ENCODE measurements around the gene TMEM217. TPM values are rescaled to one million over a fixed set of nuclear protein-coding genes. Genes with fewer than 3 reads are reported as not detected.
"Not testable (repeated sequence)": the region's sequence is repeated elsewhere in the genome, so short reads cannot be mapped to it uniquely, and the experiment has no call there.

TMEM217 gene
- polyA plus RNA-seq (ENCODE audit: insufficient read length in 4 of 4) = 1 to 10 TPM; 1.3 to 1.6 (median 1.4) TPM

GRCh38 chr6:37257634-37258404 lies at the start of gene TMEM217, which contains the start of gene TBC1D22B:
Gene TMEM217, minus strand, starts transcription at chr6:37258144. Its CDS starts 39,114 bp downstream, at chr6:37219030.
Gene TBC1D22B, plus strand, starts transcription at chr6:37257772. Its CDS starts 146 bp downstream, at chr6:37257918.
- peak; percentile 81 to 90 (median 86) for DNase-seq (ENCODE audit: low read depth in 4 of 4, low spot score in 3 of 4)

DNA sequence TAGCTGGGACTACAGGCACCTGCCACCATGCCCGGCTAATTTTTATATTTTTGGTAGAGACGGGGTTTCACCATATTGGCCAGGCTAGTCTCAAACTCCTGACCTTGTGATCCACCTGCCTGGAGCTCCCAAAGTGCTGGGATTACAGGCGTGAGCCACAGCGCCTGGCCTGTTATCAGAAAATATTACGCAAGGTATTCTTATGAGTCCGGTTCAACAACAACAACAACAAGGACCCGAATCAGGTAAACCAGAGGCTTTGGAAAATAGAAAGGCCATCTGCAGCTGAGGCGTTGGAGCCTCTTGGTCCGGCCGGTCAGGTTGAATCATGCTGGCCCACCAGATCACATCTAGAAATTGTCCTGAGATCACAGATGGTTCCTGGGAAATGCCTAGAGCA lies 49.5 kb upstream of the TMEM217 start:
- not testable (repeated sequence) for DNase-seq (ENCODE audit: low read depth in 4 of 4, low spot score in 3 of 4)

DNA sequence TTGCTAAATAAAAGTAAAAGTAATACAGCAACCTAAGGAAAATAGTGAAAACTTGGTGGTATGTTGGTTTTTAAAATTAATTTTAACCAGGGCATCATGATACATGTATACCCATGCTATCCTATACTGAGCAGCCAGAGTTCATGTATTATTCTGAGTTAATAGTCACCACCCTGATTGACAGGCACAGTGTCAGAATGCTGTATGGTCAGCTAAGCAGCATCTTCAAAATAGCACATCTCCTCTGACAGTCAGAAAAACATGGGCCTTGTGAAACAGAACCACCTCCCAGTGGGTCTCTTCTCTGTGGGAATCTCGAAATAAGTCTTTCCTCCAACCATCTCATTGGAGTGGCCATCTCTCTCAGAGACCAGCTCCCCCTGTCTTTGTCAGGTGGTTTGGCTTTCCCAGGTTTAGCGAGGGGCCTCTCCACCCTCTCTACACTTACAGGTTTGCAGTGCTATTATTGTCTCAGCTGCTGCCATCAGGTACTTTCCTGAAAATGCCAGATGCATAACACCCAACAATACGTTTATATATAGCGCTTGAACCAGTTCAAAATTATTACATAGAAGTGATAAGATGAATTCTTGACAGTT lies 48.8 kb upstream of the TMEM217 start:
- DNase-seq (ENCODE audit: low read depth in 4 of 4, low spot score in 3 of 4) = no peak

DNA sequence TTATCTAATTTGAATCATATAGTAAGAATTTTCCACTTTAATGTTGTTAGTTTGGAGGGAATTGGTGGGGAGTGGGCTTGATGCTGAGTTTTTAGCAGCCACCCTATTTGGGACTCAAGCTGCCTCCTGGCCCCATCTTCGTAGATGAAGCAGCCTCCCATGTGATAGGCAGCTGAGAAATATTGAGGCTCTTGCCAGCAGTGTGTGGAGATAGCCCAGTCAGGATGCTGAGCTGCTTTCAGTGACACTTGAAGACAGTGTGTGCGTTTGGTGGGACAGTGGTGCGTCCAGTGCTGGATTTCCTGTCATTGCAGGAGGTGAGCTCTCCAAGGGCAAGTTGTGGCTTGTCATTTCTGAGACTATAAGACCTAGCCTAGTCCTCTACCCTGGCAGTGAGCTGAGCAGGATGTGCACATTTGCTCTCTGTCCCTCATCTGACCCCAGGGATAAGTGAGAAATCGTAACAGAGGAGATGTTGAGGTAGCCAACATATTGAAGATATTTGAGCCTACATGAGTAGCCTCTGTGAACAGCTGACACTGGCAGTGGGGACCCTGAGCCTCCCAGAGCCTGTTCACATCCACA lies 48.0 kb upstream of the TMEM217 start:
- no peak for DNase-seq (ENCODE audit: low read depth in 4 of 4, low spot score in 3 of 4)

DNA sequence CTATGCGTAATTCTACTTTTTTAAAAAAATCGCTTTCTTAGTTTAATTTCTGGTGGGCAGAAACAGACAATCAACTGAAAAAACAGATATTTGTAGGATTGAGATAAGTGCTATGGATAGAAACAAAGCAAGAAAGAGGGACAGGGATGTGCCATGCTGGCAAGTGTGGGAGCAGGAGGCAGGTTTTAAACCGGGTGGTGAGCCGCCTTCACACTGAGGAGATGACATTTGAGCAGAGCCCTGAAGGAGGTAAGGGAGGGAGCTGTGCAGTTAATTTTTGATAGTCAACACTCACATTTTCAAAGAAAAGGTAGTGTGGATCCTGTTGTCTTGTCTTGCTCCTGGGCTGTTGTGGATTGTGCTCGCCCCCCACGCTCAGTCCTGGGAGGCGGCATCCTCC lies 46.8 kb upstream of the TMEM217 start:
- no peak for DNase-seq (ENCODE audit: low read depth in 4 of 4, low spot score in 3 of 4)

GRCh38 chr6:37303891-37304503 lies 46.1 kb upstream of the TMEM217 start:
- DNase-seq (ENCODE audit: low read depth in 4 of 4, low spot score in 3 of 4) = no peak

- no peak for DNase-seq (ENCODE audit: low read depth in 4 of 4, low spot score in 3 of 4)
These were observed 45.2 kb upstream of the TMEM217 start for GRCh38 chr6:37303091-37303660.

DNA sequence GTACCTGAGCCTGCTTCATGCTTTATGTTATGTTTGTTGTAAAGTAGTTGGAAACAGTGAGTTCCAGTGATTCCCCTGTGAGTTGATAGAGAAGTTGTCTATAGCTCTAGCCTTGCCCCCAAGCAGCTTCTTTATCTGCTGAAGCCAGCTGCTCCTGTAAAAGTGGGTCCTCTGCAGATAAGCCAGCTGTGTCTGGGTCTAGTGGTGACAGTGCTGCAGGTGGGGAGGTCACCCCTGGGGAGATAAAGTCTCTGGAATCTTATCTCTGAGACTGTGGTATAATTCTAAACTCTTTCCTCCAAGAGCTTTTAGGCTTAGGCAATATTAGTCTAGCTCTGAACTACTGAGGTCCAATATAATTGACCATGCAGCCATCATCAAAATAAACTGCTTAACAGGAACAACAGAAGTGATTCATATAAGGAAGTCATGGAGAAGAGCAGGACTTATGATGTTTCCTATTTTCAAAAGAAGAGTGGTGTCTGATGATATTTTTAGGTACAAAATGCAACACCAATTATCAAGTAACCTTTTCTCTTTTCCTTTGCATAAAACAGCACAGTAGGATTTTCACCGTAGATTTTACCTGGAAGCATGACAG lies 44.2 kb upstream of the TMEM217 start:
- DNase-seq (ENCODE audit: low read depth in 4 of 4, low spot score in 3 of 4) = no peak

DNA sequence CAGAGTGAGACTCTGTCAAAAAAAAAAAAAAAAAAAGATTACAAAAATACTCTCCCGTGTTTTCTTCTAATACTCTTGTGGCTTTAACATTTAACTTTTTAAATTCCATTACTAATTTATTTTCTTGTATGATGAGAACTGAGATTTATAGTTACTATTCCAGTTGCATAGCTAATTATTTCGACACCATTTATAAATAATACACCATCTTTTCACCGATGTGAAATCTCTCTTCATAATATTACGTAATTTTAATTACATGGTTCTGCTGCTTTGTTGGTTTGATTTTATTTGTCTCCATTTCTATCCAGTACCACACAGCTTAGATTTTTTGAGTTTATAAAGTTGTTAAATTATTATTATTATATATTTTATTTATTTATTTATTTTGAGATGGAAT lies 42.0 kb upstream of the TMEM217 start:
- DNase-seq (ENCODE audit: low read depth in 4 of 4, low spot score in 3 of 4) = no peak

DNA sequence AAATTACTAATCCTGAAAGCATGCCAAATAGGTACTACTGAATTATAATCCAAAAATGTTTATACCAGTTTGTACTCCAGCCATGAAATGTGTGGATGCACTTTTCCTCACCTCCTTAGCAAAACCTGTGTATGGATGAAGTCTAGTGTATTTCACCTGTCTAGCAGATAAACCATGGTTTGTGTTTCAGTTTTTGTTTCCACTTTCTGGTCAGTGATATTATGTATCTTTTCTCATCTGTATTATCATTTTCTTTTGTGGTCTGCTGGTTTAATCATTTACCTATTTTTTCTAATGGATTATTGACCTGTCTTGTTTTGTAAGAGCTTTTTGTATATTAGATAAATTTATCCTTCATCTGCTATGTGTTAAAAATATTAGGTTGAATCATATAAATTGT lies 41.0 kb upstream of the TMEM217 start:
- DNase-seq (ENCODE audit: low read depth in 4 of 4, low spot score in 3 of 4) = no peak

GRCh38 chr6:37297637-37298036 lies 39.7 kb upstream of the TMEM217 start:
- DNase-seq (ENCODE audit: low read depth in 4 of 4, low spot score in 3 of 4) = not testable (repeated sequence)

DNA sequence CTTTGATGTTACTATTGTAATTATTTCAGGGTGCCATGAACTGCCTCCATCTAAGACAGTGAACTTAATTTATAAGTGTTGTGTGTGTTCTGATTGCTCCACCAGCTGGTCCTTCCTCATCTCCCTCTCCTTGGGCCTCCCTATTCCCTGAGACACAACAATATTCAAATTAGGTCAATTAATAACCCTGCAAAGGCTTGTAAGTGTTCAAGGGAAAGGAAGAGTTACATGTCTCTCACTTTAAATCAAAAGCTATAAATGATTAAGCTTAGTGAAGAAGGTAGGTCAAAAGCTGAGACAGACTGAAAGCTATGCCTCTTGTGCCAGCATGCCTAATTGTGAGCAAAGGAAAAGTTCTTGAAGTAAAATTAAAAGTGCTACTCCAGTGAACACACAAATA lies 35.5 kb upstream of the TMEM217 start:
- DNase-seq (ENCODE audit: low read depth in 4 of 4, low spot score in 3 of 4) = no peak

DNA sequence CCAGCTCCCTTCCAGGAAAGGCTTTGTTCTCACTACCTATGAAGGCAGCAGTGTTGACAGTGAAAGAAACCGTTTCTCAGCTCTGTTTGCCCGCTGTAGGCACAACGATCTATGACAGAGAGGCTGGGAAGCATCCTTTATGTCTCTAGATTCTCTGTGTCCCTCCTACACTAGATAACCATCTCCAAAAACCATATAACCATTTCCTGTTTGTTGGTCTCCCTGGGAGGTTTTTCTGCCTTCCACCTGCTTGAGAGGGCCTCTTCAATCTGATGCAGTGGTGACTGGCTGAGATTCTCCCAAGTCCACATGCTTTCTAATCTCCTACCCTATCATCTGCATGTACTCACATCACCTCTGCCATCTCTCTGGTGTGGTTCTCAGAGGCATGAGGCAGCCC lies 32.0 kb upstream of the TMEM217 start:
- DNase-seq (ENCODE audit: low read depth in 4 of 4, low spot score in 3 of 4) = no peak

DNA sequence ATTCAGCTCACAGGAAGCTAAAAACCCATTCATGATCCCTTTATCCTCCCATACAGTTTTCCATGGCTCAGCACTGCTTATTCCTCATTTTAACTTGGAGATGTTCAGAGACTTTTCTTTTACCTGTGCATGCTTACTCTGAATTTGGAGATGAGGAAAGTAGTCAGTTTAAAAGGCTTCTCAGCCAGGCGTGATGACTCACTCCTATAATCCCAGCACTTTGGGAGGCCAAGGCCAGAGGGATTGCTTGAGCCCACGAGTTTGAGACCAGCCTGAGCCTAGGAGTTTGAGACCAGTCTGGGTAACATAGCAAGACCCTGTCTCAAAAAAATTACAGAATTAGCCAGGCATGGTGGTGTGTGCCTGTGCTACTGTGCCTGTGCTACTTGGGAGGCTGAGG lies 30.3 kb upstream of the TMEM217 start:
- DNase-seq (ENCODE audit: low read depth in 4 of 4, low spot score in 3 of 4) = no peak

GRCh38 chr6:37287519-37288157 lies 29.7 kb upstream of the TMEM217 start:
- no peak for DNase-seq (ENCODE audit: low read depth in 4 of 4, low spot score in 3 of 4)

GRCh38 chr6:37285861-37286311 lies 27.9 kb upstream of the TMEM217 start:
- no peak for DNase-seq (ENCODE audit: low read depth in 4 of 4, low spot score in 3 of 4)

DNA sequence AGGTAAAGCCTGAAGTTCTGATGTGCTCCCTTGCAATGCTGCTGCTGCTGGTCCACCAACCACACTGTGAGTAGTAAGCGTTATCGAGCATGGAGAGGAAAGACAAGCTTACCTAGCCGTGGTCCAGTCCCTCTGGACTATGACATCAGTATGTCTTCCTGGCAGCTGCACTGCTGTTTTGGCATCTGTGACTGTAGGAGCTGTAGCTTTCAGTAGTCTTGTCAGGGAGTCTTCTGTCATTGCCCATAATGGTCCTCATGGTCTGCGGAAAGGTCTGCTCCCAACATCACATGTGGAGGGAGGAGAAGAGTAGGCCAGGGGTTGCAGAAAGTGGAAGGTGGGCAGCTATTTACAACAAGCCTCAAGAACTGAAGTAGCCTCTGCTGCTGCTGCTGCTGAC lies 26.8 kb upstream of the TMEM217 start:
- DNase-seq (ENCODE audit: low read depth in 4 of 4, low spot score in 3 of 4) = no peak

- DNase-seq (ENCODE audit: low read depth in 4 of 4, low spot score in 3 of 4) = no peak
These were observed 25.8 kb upstream of the TMEM217 start for GRCh38 chr6:37283671-37284151.

DNA sequence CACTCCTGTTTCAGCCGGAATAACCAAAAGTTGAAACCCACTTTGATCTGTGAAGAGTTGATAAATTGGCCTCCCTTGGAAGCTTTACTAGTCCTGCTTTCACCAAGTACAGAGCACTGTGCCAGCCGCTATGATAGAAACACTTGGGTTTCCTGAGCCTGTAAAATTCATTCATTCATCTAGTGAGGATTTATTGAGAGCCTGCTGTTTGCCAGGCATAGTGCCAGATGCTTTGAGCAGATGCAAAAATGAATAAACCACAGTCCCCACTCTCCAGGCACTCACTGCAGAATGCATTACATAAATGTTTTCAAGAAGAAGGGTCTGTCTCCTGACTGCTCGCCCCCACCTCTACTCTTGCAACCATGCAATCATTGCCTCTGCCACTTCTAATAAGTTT lies 25.3 kb upstream of the TMEM217 start:
- DNase-seq (ENCODE audit: low read depth in 4 of 4, low spot score in 3 of 4) = no peak

GRCh38 chr6:37282371-37282770 lies 24.4 kb upstream of the TMEM217 start:
- DNase-seq (ENCODE audit: low read depth in 4 of 4, low spot score in 3 of 4) = no peak
